Ureter (tissue), 1 donor: Measurements from ENCODE around the gene NEK5. TPM values are rescaled to one million over a fixed set of nuclear protein-coding genes. Genes with fewer than 3 reads are reported as not detected.

Source experiments
- DNase-seq: peaks from one replicate; pipeline ENCODE4 v3.0.0-alpha.2; 2020; ENCODE audit warnings: low spot score
- total RNA-seq: library from RNA; stranded (reverse); gene quantifications from one replicate; pipeline ENCODE4 v1.2.4, GENCODE V29; 2023
- donor health status: DM: yes; HTN: yes; CAD: no.

The NEK5 gene
- total RNA-seq, 1 donor from 2014 or later: 0.23 TPM

GRCh38 chr13:51988988-51989618, 139.8 kb downstream of the NEK5 start:
- DNase-seq: no peak

Other genes starting within 250 kb of the NEK5 start
- 9.5 TPM for gene ATP7B, start 117.6 kb downstream of the NEK5 start, total RNA-seq
- gene ALG11, start 116.7 kb downstream of the NEK5 start, total RNA-seq: 31.7 TPM
- gene UTP14C, start 104.4 kb downstream of the NEK5 start, total RNA-seq: 19.7 TPM
- 17.3 TPM for gene NEK3, start 30.5 kb upstream of the NEK5 start, total RNA-seq